Measurements from ENCODE around the gene IZUMO4.

DNA sequence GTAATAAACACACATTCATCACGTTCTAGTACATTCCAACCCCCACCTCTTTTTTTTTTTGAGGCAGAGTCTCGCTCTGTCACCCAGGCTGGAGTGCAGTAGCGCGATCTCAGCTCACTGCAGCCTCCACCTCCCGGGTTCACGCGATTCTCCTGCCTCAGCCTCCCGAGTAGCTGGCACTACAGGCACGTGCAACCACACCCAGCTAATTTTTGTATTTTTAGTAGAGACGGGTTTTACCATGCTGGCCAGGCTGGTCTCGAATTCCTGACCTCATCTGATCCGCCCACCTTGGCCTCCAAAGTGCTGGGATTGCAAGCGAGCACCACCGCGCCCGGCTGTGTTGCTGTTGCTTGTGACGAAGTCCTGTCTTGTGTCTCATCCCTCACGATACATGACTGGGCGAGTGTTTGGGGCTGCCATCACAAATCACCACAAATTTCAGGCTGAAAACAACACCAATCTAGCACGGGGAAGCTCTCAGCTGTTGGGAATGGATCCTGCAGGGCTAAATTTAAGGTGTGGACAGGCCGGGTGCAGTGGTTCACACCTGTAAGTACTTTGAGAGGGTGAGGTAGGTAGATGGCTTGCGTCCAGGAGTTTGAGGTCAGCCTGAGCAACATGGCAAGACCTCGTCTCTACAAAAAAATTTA, 16.3 kb upstream of the IZUMO4 start:
- TF ChIP-seq, protein P1, sequence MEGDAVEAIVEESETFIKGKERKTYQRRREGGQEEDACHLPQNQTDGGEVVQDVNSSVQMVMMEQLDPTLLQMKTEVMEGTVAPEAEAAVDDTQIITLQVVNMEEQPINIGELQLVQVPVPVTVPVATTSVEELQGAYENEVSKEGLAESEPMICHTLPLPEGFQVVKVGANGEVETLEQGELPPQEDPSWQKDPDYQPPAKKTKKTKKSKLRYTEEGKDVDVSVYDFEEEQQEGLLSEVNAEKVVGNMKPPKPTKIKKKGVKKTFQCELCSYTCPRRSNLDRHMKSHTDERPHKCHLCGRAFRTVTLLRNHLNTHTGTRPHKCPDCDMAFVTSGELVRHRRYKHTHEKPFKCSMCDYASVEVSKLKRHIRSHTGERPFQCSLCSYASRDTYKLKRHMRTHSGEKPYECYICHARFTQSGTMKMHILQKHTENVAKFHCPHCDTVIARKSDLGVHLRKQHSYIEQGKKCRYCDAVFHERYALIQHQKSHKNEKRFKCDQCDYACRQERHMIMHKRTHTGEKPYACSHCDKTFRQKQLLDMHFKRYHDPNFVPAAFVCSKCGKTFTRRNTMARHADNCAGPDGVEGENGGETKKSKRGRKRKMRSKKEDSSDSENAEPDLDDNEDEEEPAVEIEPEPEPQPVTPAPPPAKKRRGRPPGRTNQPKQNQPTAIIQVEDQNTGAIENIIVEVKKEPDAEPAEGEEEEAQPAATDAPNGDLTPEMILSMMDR (IDR thresholded peaks at IDR 0.05; ENCODE audit: low read length), result no peak
- TF ChIP-seq EZH2 (optimal IDR thresholded peaks at IDR 0.05; ENCODE audit: low read depth, low read length), result no peak
